H4 (cell line): ENCODE data around the gene SLC1A4. TPM values are rescaled to one million over a fixed set of nuclear protein-coding genes. Genes with fewer than 3 reads are reported as not detected.

ENCODE experiments used
- DNase-seq: peaks from one replicate; pipeline ENCODE4 v3.0.0-alpha.2; 2015; ENCODE audit warnings: low spot score
- total RNA-seq: library from RNA; depleted of rRNA; stranded (reverse); fragments of >200 nt; shearing (Covaris generic); gene quantifications from 2 replicates; pipeline ENCODE4 v1.2.3, GENCODE V29; 2014

SLC1A4 gene
- total RNA-seq, 1 experiment from 2014 or later: 27.0 TPM

DNA sequence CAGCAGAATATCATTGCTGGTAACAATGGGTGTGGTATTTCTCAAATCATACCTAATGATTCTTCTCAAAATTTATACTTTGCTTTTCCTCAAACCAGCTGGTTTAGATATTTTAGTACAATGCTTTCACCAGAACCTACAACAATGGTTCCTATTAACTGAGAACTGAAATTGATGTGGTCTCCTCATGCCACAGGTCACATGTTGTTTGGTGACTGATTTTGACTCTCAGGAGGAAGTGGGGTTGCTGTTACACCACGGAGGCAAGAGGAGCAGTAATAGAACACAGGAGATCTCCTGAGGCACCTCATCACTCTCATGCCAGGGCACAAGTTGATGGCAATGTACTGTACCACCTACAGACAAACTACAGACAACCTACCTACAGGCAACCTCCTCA lies 64.0 kb downstream of the SLC1A4 start:
- DNase-seq: no peak

- DNase-seq: no peak
Measured at GRCh38 chr2:65054749-65055421, 65.7 kb downstream of the SLC1A4 start.

GRCh38 chr2:65055422-65056214 lies 66.4 kb downstream of the SLC1A4 start:
- no peak for DNase-seq

DNA sequence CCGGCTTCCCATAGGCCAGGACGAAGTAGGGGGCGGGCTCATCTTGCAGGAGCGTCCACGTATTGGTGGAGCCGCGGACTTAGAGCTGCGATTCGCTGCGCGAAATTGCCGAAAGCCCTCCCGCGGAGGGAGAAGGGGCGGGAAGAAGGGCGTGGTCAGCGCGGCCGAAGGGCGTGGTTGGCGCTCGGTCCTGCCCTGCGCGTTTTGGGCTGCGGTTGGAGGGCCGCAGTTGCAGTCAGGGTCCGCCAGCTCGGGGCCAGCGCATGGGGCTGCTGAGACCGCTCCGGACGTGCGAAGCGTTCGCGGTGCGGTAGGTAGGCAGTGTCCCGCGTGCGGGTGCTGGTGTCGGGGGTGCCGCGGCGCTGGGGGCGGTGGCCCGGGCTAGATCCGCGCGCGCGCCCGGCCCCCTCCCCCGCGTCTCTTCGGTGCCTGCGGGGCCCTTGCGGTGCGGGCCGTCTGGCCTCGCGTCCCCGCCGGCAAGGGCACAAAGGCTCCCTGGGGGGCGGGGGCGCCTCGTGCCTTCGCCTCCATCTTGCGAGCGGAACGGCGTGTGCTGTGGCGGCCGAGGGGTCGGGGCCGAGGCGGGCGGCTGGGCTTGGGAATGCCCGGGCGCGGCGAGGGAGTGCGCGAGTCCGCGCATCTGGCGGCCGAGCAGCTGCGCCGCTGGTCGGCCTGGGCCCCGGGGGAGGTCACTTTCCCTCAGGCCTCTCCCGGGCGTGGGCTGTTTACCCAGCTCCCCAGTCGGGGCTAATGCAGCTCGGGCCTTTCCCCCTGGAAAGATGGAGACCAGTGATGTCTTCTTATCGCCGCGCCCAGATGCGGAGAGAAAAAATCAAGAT lies 67.2 kb downstream of the SLC1A4 start, which contains the start of gene CEP68:
Gene CEP68 (plus strand): TSS at position 202 of the 839 bp plus-strand sequence. CDS start 13,029 bp downstream, outside the sequence.
- peak; percentile 97 for DNase-seq

- no peak for DNase-seq
Measured at GRCh38 chr2:65057054-65057375, 67.8 kb downstream of the SLC1A4 start.

DNA sequence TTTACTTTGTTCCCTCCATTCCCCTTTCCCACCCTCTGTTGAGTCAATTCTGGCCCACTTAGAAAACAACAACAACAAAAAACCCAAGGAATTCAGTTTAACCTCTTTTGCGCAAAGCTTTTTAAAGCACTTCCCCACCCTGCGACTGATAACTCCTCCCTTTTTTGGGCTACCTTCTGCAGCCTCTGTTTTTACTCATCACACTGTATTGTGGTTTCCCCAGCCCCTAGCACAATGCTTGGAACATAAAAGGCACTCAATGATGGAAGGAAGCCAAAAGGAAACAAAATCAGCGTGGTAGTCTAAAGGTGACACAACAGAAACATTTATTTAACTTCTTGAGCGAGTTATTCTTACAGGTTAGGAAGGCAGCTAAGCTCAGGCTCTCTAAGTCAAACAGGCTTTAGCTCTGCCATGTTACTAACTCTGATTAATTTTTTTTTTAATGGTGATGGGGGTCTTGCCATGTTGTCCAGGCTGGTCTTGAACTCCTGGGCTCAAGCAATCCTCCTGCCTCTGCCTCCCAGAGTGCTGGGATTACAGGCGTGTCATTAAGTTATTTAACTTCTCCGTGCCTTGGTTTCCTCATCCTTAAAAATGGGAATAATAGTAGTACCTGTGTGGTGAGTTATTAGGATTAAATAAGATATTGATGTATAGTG lies 68.3 kb downstream of the SLC1A4 start:
- DNase-seq: peak; percentile 46

GRCh38 chr2:65059071-65059470 lies 69.9 kb downstream of the SLC1A4 start:
- DNase-seq: no peak

DNA sequence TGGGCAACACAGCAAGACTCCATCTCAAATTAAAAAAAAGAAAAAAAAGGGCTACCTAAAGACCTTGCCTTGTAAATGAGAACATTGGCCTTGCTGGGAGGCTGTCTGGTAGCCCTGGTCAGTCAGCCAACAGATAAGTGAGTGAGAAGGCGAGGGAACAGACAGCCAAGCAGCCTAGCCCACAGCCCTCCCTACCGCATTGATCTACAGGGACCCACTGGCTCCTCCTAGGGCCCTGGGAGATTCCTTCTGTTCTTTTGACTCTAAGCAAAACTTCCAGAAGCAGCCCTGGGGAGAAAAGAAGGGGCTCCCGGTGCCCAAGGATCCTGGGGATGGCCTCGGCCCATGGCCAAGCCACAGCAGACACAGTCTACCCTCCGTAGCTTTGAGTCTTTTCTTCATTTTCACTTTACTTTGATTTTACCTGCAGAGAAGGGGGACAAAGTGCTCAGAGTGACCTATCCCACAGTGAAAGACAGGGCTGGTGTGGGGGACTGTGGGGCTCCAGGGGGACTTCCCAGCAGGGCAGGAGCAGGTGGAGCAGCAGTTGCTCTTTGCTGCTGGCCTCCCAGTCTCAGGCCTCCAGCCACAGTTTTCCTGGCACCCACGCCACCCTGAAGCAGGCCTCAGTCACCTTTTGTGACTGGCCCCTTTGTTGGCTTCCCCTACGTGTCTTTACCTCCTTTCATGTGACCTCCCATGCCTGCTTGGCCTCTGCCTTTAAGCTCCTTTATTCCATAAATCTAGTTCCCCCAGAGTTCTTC lies 72.1 kb downstream of the SLC1A4 start:
- no peak for DNase-seq

DNA sequence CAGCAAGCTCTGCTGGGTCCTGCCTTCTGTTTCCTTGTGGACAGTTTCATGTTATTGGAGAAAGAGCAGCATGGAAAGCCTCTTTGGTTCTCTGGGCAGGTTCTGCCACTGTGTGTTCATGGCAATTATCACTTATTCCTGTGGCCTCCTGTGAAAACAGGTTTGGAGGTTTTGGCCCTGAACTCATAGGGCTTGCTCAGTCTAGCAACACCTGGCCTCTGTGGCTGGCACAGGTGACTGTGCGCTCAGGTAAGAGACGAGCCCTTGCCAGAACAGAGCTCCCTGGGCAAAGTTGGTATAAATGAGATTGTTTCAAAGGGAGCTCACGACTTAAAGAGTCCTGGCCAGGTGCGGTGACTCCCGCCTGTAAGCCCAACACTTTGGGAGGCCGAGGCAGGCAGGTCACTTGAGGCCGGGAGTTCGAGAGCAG lies 72.7 kb downstream of the SLC1A4 start:
- no peak for DNase-seq

DNA sequence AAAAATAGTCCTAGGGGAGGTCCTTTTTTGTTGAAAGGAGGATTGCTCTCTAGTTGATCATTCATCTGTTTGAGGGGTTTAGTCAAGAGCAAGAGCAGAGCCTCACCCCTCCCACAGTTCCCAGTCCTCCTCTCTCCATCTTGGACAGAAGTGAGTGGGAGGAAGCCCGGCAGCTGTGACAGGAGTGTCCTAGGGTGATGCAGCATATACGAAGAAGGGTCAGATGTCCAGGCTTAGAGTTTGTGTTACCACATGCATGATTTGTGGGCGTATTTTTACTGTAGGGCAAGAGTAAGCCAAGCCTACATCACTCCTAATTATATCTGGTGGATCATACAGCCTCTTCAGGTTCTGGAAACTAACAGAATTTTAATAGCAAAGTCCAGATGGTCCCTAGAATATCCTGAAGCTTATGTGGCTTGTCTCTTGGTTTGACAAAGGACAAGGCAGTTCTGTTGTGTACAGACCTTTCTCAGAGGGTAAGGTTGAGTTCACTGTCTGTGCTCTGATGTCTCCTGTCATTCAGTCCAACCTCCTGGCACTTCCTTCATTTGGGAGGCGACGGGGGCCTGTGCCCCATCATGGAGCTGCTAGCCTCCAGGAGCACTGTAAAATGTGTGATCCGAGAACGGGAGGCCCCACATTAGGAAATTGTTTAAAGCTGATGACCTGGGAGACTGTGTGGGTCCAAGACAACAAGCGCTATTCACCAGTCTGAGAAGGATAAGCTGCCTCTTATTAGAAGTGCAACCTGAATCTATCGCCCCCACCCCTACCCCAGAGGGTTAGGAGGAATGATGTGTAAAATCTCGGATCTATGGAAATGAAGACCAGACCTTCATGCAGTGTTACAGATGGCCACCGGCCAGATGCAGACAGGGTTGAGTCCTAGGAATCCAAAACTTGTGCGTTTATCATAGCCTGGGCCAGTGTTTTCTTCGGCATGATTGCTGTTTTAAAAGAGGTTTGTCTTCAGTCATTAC lies 73.9 kb downstream of the SLC1A4 start:
- no peak for DNase-seq

GRCh38 chr2:65064728-65065552 lies 75.7 kb downstream of the SLC1A4 start:
- peak; percentile 79 for DNase-seq

DNA sequence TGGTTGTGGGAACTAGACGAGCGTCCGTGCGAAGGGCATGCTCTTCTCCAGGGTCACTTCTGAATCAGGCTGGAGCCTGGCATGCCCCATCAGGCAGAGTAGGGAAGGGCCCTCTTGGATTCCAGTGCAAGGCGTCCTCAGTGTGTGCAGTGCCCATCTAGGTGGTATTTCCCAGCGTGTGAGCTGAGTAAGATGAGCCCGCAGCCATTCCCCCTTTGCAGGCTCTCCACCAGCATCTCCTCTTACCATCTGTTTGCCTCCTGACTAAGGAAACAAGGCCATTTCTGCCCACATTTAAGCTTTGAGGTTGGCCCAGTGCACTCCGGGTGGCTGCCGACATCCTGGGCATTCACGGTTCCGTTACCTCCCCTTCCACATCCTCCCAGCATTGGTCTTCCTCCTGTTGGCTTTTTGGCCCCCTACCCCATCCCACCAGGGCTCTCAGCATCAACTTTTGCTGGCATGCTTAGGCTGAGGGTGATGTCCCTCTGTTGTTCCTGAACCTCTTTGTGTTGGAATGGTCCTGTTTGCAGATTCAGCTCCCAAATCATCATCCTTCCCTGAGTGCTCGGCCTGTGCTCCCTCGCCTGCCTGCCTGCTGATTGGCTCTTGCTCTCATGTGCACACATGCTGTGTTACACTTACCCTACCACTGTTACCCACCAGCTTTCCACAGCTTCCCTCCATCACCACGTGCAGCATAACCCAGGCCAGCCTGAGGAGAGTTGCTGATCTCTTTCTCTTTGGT lies 78.8 kb downstream of the SLC1A4 start:
- DNase-seq: no peak

GRCh38 chr2:65069439-65069824 lies 80.2 kb downstream of the SLC1A4 start:
- no peak for DNase-seq

DNA sequence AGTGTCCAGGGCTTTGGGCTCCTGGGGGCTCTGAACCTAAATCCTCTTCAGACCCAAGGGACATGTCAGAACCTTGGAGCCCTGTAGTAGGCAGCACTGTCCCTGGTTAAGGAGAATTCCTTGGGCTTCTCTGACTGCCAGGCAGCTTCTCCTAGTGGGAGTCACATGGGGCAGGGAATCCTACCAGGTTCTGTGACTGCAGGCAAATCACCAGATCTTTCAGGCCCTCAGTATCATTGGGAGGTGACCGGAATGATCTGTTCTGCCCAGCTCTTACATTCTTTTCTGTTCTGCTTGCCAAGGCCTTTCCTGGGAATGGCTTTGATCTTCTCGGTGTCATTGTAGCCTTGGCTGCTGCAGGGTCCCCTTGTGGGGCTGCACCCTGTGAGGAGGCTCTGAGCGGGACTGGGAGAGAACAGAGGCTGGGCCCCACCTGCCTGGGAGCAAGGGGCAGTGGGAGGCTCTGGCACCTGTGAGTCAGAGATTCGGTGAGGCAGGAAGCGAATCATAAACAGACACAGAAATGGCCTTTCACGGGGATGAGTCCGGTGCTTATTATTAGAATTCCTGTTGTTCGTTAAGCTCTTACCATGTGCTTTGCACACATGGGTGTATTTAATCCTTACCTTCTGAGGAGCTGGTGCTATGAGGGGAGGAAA lies 81.1 kb downstream of the SLC1A4 start:
- no peak for DNase-seq

GRCh38 chr2:65070856-65071255 lies 81.7 kb downstream of the SLC1A4 start:
- no peak for DNase-seq

DNA sequence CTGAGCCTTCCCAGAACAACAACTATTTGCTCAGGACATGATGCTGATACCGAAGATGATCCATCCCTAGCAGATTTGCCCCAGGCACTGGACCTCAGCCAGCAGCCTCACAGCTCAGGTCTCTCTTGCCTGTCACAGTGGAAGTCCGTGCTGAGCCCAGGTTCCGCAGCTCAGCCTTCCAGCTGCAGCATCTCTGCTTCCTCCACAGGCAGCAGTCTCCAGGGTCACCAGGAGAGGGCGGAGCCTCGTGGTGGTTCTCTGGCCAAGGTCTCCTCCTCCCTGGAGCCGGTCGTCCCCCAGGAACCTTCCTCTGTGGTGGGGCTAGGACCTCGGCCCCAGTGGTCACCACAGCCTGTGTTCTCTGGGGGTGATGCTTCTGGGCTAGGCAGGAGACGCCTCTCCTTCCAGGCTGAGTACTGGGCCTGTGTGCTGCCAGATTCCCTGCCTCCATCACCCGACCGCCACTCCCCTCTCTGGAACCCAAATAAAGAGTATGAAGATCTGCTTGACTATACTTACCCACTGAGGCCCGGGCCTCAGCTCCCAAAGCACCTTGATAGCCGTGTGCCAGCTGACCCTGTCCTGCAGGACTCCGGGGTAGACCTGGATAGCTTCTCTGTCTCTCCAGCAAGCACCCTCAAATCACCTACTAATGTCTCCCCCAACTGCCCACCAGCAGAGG lies 82.4 kb downstream of the SLC1A4 start:
- no peak for DNase-seq
